Measurements from ENCODE around the gene CFAP161. TPM values are rescaled to one million over a fixed set of nuclear protein-coding genes. Genes with fewer than 3 reads are reported as not detected.

Gene CFAP161
- total and polyA plus RNA-seq, 3 donors from 2014 or later = 4.6 to 19.7 (median 8.7) TPM

- TF ChIP-seq POLR2A (IDR thresholded peaks at IDR 0.05) = no peak
- no peak for TF ChIP-seq CTCF (IDR thresholded peaks at IDR 0.05)
- DNase-seq = no peak
- Histone ChIP-seq H3K4me1 (peaks cover 12% of the 10 kb centered on the region), H3K27me3 (no peaks in the 10 kb centered on the region), H3K27ac (no peak overlapping the region), H3K4me3 (no peak overlapping the region), H3K36me3 (ENCODE audit: low read depth, missing control alignments) (no peaks in the 10 kb centered on the region), H3K9me3 (no peaks in the 10 kb centered on the region)
- intact Hi-C loops (cut with DNase I; ENCODE audit: low total_unique reads) = no loop called here
- 83 to 84% methylated on average over 12 of the region's 12 CpGs for WGBS, 2 donors
Measured at GRCh38 chr15:81095690-81096365, 38.2 kb upstream of the CFAP161 start.

GRCh38 chr15:81096398-81096797, 37.7 kb upstream of the CFAP161 start:
- Histone ChIP-seq H3K9me3 (no peaks in the 10 kb centered on the region), H3K27ac (no peak overlapping the region), H3K36me3 (ENCODE audit: low read depth, missing control alignments) (no peaks in the 10 kb centered on the region), H3K27me3 (no peaks in the 10 kb centered on the region), H3K4me3 (no peak overlapping the region), H3K4me1 (peaks cover 12% of the 10 kb centered on the region)
- TF ChIP-seq POLR2A (IDR thresholded peaks at IDR 0.05) (no peak), CTCF (IDR thresholded peaks at IDR 0.05) (no peak)
- intact Hi-C loops (cut with DNase I; ENCODE audit: low total_unique reads) = no loop called here
- WGBS, 2 donors = 81 to 94% methylated on average over 6 of the region's 6 CpGs
- DNase-seq = no peak

- no peaks in the 10 kb centered on the region for H3K9me3 ChIP-seq
- TF ChIP-seq POLR2A (IDR thresholded peaks at IDR 0.05) (no peak), CTCF (IDR thresholded peaks at IDR 0.05) (no peak)
- no peak overlapping the region for H3K27ac ChIP-seq
- DNase-seq = no peak
- H3K4me1 ChIP-seq = peaks cover 6% of the 10 kb centered on the region
- H3K4me3 ChIP-seq = no peak overlapping the region
- H3K36me3 ChIP-seq (ENCODE audit: low read depth, missing control alignments) = no peaks in the 10 kb centered on the region
- 79% methylated on average over 10 of the region's 10 CpGs for WGBS, 2 donors
- intact Hi-C loops (cut with DNase I; ENCODE audit: low total_unique reads) = no loop called here
- H3K27me3 ChIP-seq = no peaks in the 10 kb centered on the region
Measured at GRCh38 chr15:81097116-81097889, 36.8 kb upstream of the CFAP161 start.

- Histone ChIP-seq H3K27ac (no peak overlapping the region), H3K4me3 (no peak overlapping the region), H3K36me3 (ENCODE audit: low read depth, missing control alignments) (no peaks in the 10 kb centered on the region), H3K9me3 (no peaks in the 10 kb centered on the region), H3K4me1 (peaks cover under 1% of the 10 kb centered on the region), H3K27me3 (no peaks in the 10 kb centered on the region)
- intact Hi-C loops (cut with DNase I; ENCODE audit: low total_unique reads) = no loop called here
- WGBS, 2 donors = 74 to 84% methylated on average over 5 of the region's 5 CpGs
- no peak for TF ChIP-seq CTCF (IDR thresholded peaks at IDR 0.05)
- TF ChIP-seq POLR2A (IDR thresholded peaks at IDR 0.05) = no peak
- no peak for DNase-seq
Measured at GRCh38 chr15:81097890-81098280, 36.2 kb upstream of the CFAP161 start.
